Keratinocyte (primary cell): ENCODE data around the gene ITGA3. TPM values are rescaled to one million over a fixed set of nuclear protein-coding genes. Genes with fewer than 3 reads are reported as not detected.

Experiments
- DNase-seq: peaks from one replicate; pipeline ENCODE4 v3.0.0-alpha.2; 2011; ENCODE audit warnings: low read depth, missing footprints, low spot score
- FAIRE-seq: peaks from 2 replicates; lab custom pipeline; 2011; peaks lifted over from hg19 to GRCh38; lab: Jason Lieb, UNC
- H2AFZ ChIP-seq: 2 replicates; pipeline ENCODE4 v1.6.0; 2012; ENCODE audit warnings: low read length, control low read depth, inconsistent platforms; ENCODE audit not compliant: control insufficient read depth
- H3K27ac ChIP-seq: 2 replicates; pipeline ENCODE4 v1.5.1; 2011; ENCODE audit warnings: low read length; ENCODE audit not compliant: control insufficient read depth, insufficient read depth
- H3K27me3 ChIP-seq: 3 replicates; pipeline ENCODE4 v1.6.0; 2011; ENCODE audit warnings: low read length; ENCODE audit not compliant: control insufficient read depth, insufficient read depth; ENCODE audit errors: extremely low read depth
- H3K36me3 ChIP-seq, 2 experiments: 2 replicates in 1 of 2; 3 replicates in 1 of 2; pipeline ENCODE4 v1.5.1; 2011; ENCODE audit warnings: low read length in 2 of 2, mild to moderate bottlenecking in 1 of 2; ENCODE audit not compliant: control insufficient read depth in 2 of 2, insufficient read depth in 2 of 2; ENCODE audit errors: extremely low read depth in 1 of 2
- H3K4me1 ChIP-seq: 3 replicates; pipeline ENCODE4 v1.5.1; 2011; ENCODE audit warnings: low read length; ENCODE audit not compliant: control insufficient read depth, insufficient read depth; ENCODE audit errors: extremely low read depth
- H3K4me2 ChIP-seq: 3 replicates; pipeline ENCODE4 v1.6.0; 2011; ENCODE audit warnings: low read depth, low read length; ENCODE audit not compliant: control insufficient read depth, insufficient read depth; ENCODE audit errors: extremely low read depth
- H3K4me3 ChIP-seq, 3 experiments: fragments of 200-600 bp in 1 of 3; sonication (generic) in 1 of 3; 2 replicates in 2 of 3; 3 replicates in 1 of 3; pipeline ENCODE4 v1.5.1; 2011 to 2016; ENCODE audit warnings: low read length in 3 of 3, mild to moderate bottlenecking in 3 of 3, control low read depth in 2 of 3, inconsistent platforms in 1 of 3, low read depth in 1 of 3, mixed read lengths in 1 of 3, mixed run types in 1 of 3, moderate library complexity in 1 of 3; ENCODE audit not compliant: control insufficient read depth in 2 of 3, insufficient read depth in 2 of 3; ENCODE audit errors: extremely low read depth in 1 of 3
- H3K79me2 ChIP-seq: 2 replicates; pipeline ENCODE4 v1.6.0; 2012; ENCODE audit warnings: low read length; ENCODE audit not compliant: control insufficient read depth, insufficient read depth
- H3K9ac ChIP-seq: 3 replicates; pipeline ENCODE4 v1.6.0; 2011; ENCODE audit warnings: low read length; ENCODE audit not compliant: control insufficient read depth, insufficient read depth; ENCODE audit errors: extremely low read depth
- H3K9me1 ChIP-seq: 3 replicates; pipeline ENCODE4 v1.6.0; 2011; ENCODE audit warnings: low read length; ENCODE audit not compliant: control insufficient read depth, insufficient read depth; ENCODE audit errors: extremely low read depth
- H3K9me3 ChIP-seq: 2 replicates; pipeline ENCODE4 v1.5.1; 2012; ENCODE audit warnings: low read depth, low read length; ENCODE audit not compliant: control insufficient read depth
- H4K20me1 ChIP-seq: 3 replicates; pipeline ENCODE4 v1.6.0; 2011; ENCODE audit warnings: low read length; ENCODE audit not compliant: control insufficient read depth, insufficient read depth; ENCODE audit errors: extremely low read depth
- EZH2 ChIP-seq: IDR thresholded peaks from one replicate; pipeline ENCODE4 v1.6.1; 2012; ENCODE audit warnings: inconsistent platforms, mild to moderate bottlenecking, low read length, moderate library complexity
- dilution Hi-C: fragments of 300-500 bp; cut with MboI; formaldehyde crosslinking; loops from one replicate; pipeline ENCODE4 v1.7.0; 2020; ENCODE audit warnings: low sequenced_read_pairs; ENCODE audit not compliant: extremely low pct_ligation_motif_present
- polyA plus RNA-seq, 5 experiments: library from polyadenylated mRNA; depleted of rRNA in 3 of 5; stranded (reverse) in 3 of 5; stranded (forward) in 1 of 5; unstranded in 1 of 5; fragments of >200 nt; gene quantifications; 1 replicate in 1 of 5; 2 replicates in 3 of 5; 3 replicates in 1 of 5; pipeline versions ENCODE4 v1.2.1 to v1.2.3, GENCODE V29; 2011 to 2012; ENCODE audit warnings: missing spikeins in 2 of 5, low read depth in 1 of 5, low replicate concordance in 1 of 5
- TF ChIP-seq, protein P1 (sequence below), 3 experiments: IDR thresholded peaks in 1 of 3; conservative IDR thresholded peaks in 1 of 3; optimal IDR thresholded peaks in 1 of 3; 2 replicates in 2 of 3; 3 replicates in 1 of 3; pipeline versions ENCODE3 to v1.5.1; 2011; ENCODE audit warnings: low read length in 3 of 3, mild to moderate bottlenecking in 3 of 3, moderate library complexity in 2 of 3, control low read depth in 1 of 3, inconsistent platforms in 1 of 3; ENCODE audit not compliant: insufficient read depth in 2 of 3; ENCODE audit errors: extremely low read depth in 1 of 3

The ITGA3 gene
- polyA plus RNA-seq, 1 donor (not counting 4 experiments of a cell fraction or from before 2014, with no cell fraction given) = 427 TPM

DNA sequence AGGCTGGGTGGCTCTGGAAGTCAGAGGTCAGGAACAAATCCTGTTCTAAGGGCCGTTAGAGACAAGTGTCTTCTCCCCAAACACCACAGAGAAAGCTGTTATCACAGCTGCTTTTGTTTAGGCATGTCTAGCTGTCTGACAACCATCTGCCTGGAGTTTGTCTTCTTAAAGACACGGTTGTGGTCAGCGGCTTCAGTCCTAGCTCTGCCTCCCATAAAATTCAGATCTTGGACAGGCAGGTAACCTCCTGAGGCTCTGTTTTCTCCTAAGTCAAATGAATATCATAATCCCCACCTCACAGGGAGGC is 2.3 kb upstream of the ITGA3 start:
- FAIRE-seq = peak; percentile 86
- Histone ChIP-seq H3K9ac (peak overlapping the region; percentile 2), H3K79me2 (peaks cover 28% of the 10 kb centered on the region), H3K4me1 (peaks cover 67% of the 10 kb centered on the region), H3K4me3 (peak overlapping the region in 1 of 3 experiments; percentile 12), H3K4me2 (peak overlapping the region; percentile 34), H4K20me1 (no peaks in the 10 kb centered on the region), H3K9me3 (no peaks in the 10 kb centered on the region), H3K9me1 (peaks cover 3% of the 10 kb centered on the region), H3K36me3 (peaks cover 15 to 26% of the 10 kb centered on the region in 2 experiments), H2AFZ (no peak overlapping the region), H3K27me3 (no peaks in the 10 kb centered on the region), H3K27ac (peak overlapping the region; percentile 32)
- no peak for DNase-seq
- TF ChIP-seq EZH2 = no peak
- dilution Hi-C loops = no loop called here

GRCh38 chr17:50055055-50055425 is 870 bp upstream of the ITGA3 start:
- Histone ChIP-seq H3K27ac (peak overlapping the region; percentile 91), H3K9me3 (no peaks in the 10 kb centered on the region), H3K4me2 (peak overlapping the region; percentile 96), H3K36me3 (peaks cover 19 to 37% of the 10 kb centered on the region in 2 experiments), H3K4me3 (peak overlapping the region; percentile 82 to 97 (median 86)), H3K79me2 (peaks cover 42% of the 10 kb centered on the region), H3K9me1 (peaks cover 3% of the 10 kb centered on the region), H3K9ac (peak overlapping the region; percentile 94), H4K20me1 (no peaks in the 10 kb centered on the region), H2AFZ (no peak overlapping the region), H3K4me1 (peaks cover 67% of the 10 kb centered on the region), H3K27me3 (no peaks in the 10 kb centered on the region)
- FAIRE-seq (peak; percentile 75), DNase-seq (peak; percentile 92)
- TF ChIP-seq, protein P1, sequence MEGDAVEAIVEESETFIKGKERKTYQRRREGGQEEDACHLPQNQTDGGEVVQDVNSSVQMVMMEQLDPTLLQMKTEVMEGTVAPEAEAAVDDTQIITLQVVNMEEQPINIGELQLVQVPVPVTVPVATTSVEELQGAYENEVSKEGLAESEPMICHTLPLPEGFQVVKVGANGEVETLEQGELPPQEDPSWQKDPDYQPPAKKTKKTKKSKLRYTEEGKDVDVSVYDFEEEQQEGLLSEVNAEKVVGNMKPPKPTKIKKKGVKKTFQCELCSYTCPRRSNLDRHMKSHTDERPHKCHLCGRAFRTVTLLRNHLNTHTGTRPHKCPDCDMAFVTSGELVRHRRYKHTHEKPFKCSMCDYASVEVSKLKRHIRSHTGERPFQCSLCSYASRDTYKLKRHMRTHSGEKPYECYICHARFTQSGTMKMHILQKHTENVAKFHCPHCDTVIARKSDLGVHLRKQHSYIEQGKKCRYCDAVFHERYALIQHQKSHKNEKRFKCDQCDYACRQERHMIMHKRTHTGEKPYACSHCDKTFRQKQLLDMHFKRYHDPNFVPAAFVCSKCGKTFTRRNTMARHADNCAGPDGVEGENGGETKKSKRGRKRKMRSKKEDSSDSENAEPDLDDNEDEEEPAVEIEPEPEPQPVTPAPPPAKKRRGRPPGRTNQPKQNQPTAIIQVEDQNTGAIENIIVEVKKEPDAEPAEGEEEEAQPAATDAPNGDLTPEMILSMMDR (optimal IDR thresholded peaks at IDR 0.05 in 1 of 3, IDR thresholded peaks at IDR 0.05 in 1 of 3, conservative IDR thresholded peaks at IDR 0.05 in 1 of 3; ENCODE audit: extremely low read depth in 1 of 3, insufficient read depth in 2 of 3, low read length in 3 of 3) = no peak
- TF ChIP-seq EZH2 = no peak
- dilution Hi-C loops = no loop called here
